ENCODE measurements around the gene TSPOAP1. TPM values are rescaled to one million over a fixed set of nuclear protein-coding genes. Genes with fewer than 3 reads are reported as not detected.

TSPOAP1 gene
- total RNA-seq, 2 experiments from 2014 or later = 21.1 to 24.1 TPM

DNA sequence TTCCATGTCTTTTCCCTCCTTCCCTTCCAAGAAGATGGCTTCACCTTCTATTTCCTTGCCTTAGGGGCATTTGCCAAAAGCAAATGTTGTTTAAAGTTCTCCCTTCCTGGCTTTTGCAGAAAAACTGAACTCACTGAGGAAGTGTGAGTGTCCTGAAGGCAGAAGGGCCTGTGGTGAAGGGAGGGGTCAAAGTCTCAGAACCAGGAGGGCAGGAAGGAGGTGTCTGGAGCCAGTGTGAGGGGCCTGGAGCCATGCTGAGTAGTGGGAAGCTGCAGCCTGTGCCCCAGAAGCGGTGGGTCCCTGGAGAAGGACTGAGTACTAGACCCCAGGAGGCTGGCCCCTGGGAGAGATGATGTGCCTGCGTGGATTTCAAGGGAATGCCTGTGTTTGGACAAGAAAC, 47.2 kb upstream of the TSPOAP1 start:
- ChIA-PET POLR2A (no interaction called here), CTCF (interaction anchor here (0.6 to 0.8 kb wide), 2 partner anchors 14 to 512 kb away, joined by 3 read pairs; no protein-coding TSS in a partner anchor)
- peaks cover 19% of the 10 kb centered on the region for H3K4me1 Mint-ChIP-seq (ENCODE audit: low read depth)
- no peaks in the 10 kb centered on the region for H3K36me3 Mint-ChIP-seq (ENCODE audit: low read depth)
- H3K9me3 Mint-ChIP-seq = no peaks in the 10 kb centered on the region
- no peak for ATAC-seq
- TF ChIP-seq CTCF (IDR thresholded peaks at IDR 0.05) = no peak
- DNase-seq = no peak
- no peak overlapping the region for H3K4me3 Mint-ChIP-seq
- no peak overlapping the region for H3K27ac Mint-ChIP-seq
- no peaks in the 10 kb centered on the region for H3K27me3 Mint-ChIP-seq
- intact Hi-C loops (cut with micrococcal nuclease) = no loop called here

- Mint-ChIP-seq H3K4me3 (no peak overlapping the region), H3K27me3 (no peaks in the 10 kb centered on the region), H3K36me3 (ENCODE audit: low read depth) (no peaks in the 10 kb centered on the region), H3K9me3 (no peaks in the 10 kb centered on the region), H3K4me1 (ENCODE audit: low read depth) (peaks cover 18% of the 10 kb centered on the region), H3K27ac (no peak overlapping the region)
- no peak for DNase-seq
- no peak for ATAC-seq
- TF ChIP-seq CTCF (IDR thresholded peaks at IDR 0.05) = no peak
- ChIA-PET CTCF (no interaction called here), POLR2A (no interaction called here)
- intact Hi-C loops (cut with micrococcal nuclease) = no loop called here
These were observed 46.7 kb upstream of the TSPOAP1 start for GRCh38 chr17:58375256-58375655.

DNA sequence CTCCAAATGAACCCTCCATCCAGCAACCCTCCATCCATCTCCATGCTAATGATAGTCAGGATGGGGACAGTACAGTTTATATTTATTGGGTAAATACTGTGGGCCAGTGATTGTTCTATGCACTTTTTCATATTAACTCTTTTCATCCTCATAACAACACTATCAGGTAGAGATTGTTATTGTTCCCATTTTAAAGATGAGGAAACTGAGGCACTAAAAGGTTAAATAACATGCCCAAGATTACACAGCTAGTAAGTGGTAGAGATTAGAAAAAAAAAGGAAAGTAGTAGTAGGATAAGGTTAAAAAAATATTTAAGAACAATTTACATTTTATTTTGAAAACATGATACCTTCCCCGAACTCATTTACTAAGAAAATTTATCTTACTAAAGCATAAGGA, 45.3 kb upstream of the TSPOAP1 start:
- CTCF ChIA-PET = interaction anchor here (0.8 to 1.0 kb wide), 4 partner anchors 10 to 69 kb away, joined by 3 read pairs; no protein-coding TSS in a partner anchor
- Mint-ChIP-seq H3K4me3 (no peak overlapping the region), H3K36me3 (ENCODE audit: low read depth) (no peaks in the 10 kb centered on the region), H3K27ac (no peak overlapping the region), H3K27me3 (no peaks in the 10 kb centered on the region), H3K4me1 (ENCODE audit: low read depth) (peaks cover 15% of the 10 kb centered on the region), H3K9me3 (no peaks in the 10 kb centered on the region)
- DNase-seq (no peak), ATAC-seq (no peak)
- no peak for TF ChIP-seq CTCF (IDR thresholded peaks at IDR 0.05)
- intact Hi-C loops (cut with micrococcal nuclease) = no loop called here
- POLR2A ChIA-PET = interaction anchor here (1.2 to 1.6 kb wide), 2 partner anchors 12 to 42 kb away, joined by 3 read pairs; no protein-coding TSS in a partner anchor

- TF ChIP-seq CTCF (IDR thresholded peaks at IDR 0.05) = no peak
- Mint-ChIP-seq H3K36me3 (ENCODE audit: low read depth) (no peaks in the 10 kb centered on the region), H3K27me3 (no peaks in the 10 kb centered on the region), H3K27ac (no peak overlapping the region), H3K4me1 (ENCODE audit: low read depth) (peaks cover 10% of the 10 kb centered on the region), H3K4me3 (no peak overlapping the region), H3K9me3 (no peaks in the 10 kb centered on the region)
- ChIA-PET CTCF (interaction anchor here (0.9 to 2.2 kb wide), 5 partner anchors 9 to 56 kb away, joined by 3 to 7 read pairs (median 3); no protein-coding TSS in a partner anchor), POLR2A (interaction anchor here (1.0 to 1.6 kb wide), 3 partner anchors 11 to 41 kb away, joined by 3 read pairs; no protein-coding TSS in a partner anchor)
- intact Hi-C loops (cut with micrococcal nuclease) = no loop called here
- ATAC-seq (no peak), DNase-seq (no peak)
These were observed 44.4 kb upstream of the TSPOAP1 start for GRCh38 chr17:58373003-58373402.

DNA sequence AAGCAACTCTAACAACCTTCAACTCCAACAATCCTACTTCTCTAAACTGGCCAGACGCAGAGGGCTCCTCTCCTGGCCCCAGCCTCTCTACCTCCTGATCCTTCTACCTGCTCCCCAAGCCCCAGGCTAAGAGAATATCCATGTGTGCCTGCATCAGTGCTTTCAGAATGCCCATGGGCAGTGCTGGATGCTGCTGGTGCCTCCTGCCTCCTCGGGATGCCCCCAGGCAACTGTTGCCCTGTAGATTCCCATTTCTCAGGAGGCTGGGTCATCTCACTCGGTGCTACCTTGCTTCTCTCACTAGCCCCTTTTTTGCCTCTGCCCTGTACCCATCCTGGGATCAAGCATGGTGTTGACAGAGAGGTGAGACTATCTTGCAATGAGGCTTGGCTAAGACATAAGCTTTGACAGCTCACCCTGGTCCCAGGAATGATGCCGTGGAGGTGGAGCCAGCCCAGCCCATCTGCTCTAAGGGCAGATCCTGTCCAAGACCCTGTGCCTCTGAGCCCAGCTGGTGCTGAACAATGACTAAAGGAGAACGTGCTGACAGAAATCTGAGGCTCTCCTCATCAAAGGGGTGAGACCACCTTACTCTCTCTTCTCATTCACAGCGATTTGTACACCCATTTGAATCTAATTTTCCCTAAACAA, 42.8 kb upstream of the TSPOAP1 start:
- Mint-ChIP-seq H3K9me3 (no peaks in the 10 kb centered on the region), H3K4me3 (no peak overlapping the region), H3K27me3 (no peaks in the 10 kb centered on the region), H3K36me3 (ENCODE audit: low read depth) (no peaks in the 10 kb centered on the region), H3K4me1 (ENCODE audit: low read depth) (peaks cover 7% of the 10 kb centered on the region), H3K27ac (no peak overlapping the region)
- intact Hi-C loops (cut with micrococcal nuclease) = no loop called here
- no peak for ATAC-seq
- TF ChIP-seq CTCF (IDR thresholded peaks at IDR 0.05) = no peak
- ChIA-PET CTCF (interaction anchor here (1.0 to 2.2 kb wide), 4 partner anchors 13 to 54 kb away, joined by 3 to 7 read pairs (median 3); no protein-coding TSS in a partner anchor), POLR2A (interaction anchor here (1.4 to 2.2 kb wide), 3 partner anchors 17 to 34 kb away, joined by 3 to 6 read pairs (median 6); no protein-coding TSS in a partner anchor)
- no peak for DNase-seq
